ENCODE data around the gene SH2D3A.

SH2D3A gene

GRCh38 chr19:6728346-6728745, 38.9 kb downstream of the SH2D3A start:
- TF ChIP-seq PATZ1 (tag by site-specific recombination; IDR thresholded peaks at IDR 0.05) (no peak), ZSCAN16 (tag by site-specific recombination; IDR thresholded peaks at IDR 0.05) (no peak), ZNF548 (tag by site-specific recombination; IDR thresholded peaks at IDR 0.05) (no peak), ZNF311 (tag by site-specific recombination; IDR thresholded peaks at IDR 0.05; ENCODE audit: borderline replicate concordance) (no peak), ZNF2 (tag by site-specific recombination; IDR thresholded peaks at IDR 0.05) (no peak), ZFP3 (tag by site-specific recombination; IDR thresholded peaks at IDR 0.05; ENCODE audit: low read depth) (no peak), ZNF148 (tag by site-specific recombination; IDR thresholded peaks at IDR 0.05; ENCODE audit: borderline replicate concordance) (no peak), ZNF639 (tag by site-specific recombination; IDR thresholded peaks at IDR 0.05) (no peak), TCF7L2 (IDR thresholded peaks at IDR 0.05; ENCODE audit: borderline replicate concordance, low read depth, low read length) (no peak), ZNF121 (tag by site-specific recombination; IDR thresholded peaks at IDR 0.05) (no peak), BCL11B (tag by site-specific recombination; IDR thresholded peaks at IDR 0.05; ENCODE audit: low read depth) (no peak), ZNF114 (tag by site-specific recombination; IDR thresholded peaks at IDR 0.05) (no peak), RBAK (tag by site-specific recombination; IDR thresholded peaks at IDR 0.05) (no peak)
- Histone ChIP-seq H3K4me1 (ENCODE audit: control insufficient read depth, insufficient read depth, low read length) (no peaks in the 10 kb centered on the region), H3K36me3 (ENCODE audit: control insufficient read depth in 2 of 2, insufficient read depth in 1 of 2, low read length in 2 of 2) (peaks cover 0 to 17% of the 10 kb centered on the region in 2 experiments; a peak in 2 of 3 replicates), H3K27ac (ENCODE audit: extremely low read depth, low read depth, low read length) (no peak overlapping the region), H3K4me3 (ENCODE audit: low read depth, low read length) (no peak overlapping the region), H3K9me3 (ENCODE audit: control insufficient read depth, insufficient read depth, low read depth, low read length) (no peaks in the 10 kb centered on the region)
- ChIA-PET CTCF (interaction anchor here (0.7 to 1.8 kb wide), 3 partner anchors 108 to 209 kb away, joined by 3 to 4 read pairs (median 4); no protein-coding TSS in a partner anchor), POLR2A (interaction anchor here (0.7 kb wide), 1 partner anchor 18 kb away, joined by 3 read pairs; no protein-coding TSS in a partner anchor)

GRCh38 chr19:6725513-6726231, 41.6 kb downstream of the SH2D3A start:
- Histone ChIP-seq H3K9me3 (ENCODE audit: control insufficient read depth, insufficient read depth, low read depth, low read length) (no peaks in the 10 kb centered on the region), H3K4me3 (ENCODE audit: low read depth, low read length) (no peak overlapping the region), H3K36me3 (ENCODE audit: control insufficient read depth in 2 of 2, insufficient read depth in 1 of 2, low read length in 2 of 2) (no peaks in the 10 kb centered on the region; a peak in 1 of 3 replicates), H3K27ac (ENCODE audit: extremely low read depth, low read depth, low read length) (no peak overlapping the region), H3K4me1 (ENCODE audit: control insufficient read depth, insufficient read depth, low read length) (no peaks in the 10 kb centered on the region)
- no peak for TF ChIP-seq ZNF350 (tag by site-specific recombination; IDR thresholded peaks at IDR 0.05)
- TF ChIP-seq ZNF544 (tag by site-specific recombination; IDR thresholded peaks at IDR 0.05): no peak
- TF ChIP-seq ZNF785 (tag by site-specific recombination; IDR thresholded peaks at IDR 0.05): no peak
- TF ChIP-seq KLF8 (tag by site-specific recombination; IDR thresholded peaks at IDR 0.05): no peak
- TF ChIP-seq ZFP37 (tag by site-specific recombination; IDR thresholded peaks at IDR 0.05): no peak
- no peak for TF ChIP-seq ZBTB10 (tag by site-specific recombination; IDR thresholded peaks at IDR 0.05)
- TF ChIP-seq ZNF324 (tag by site-specific recombination; IDR thresholded peaks at IDR 0.05): no peak
- CTCF ChIA-PET: interaction anchor here (1.1 to 1.7 kb wide), 2 partner anchors 11 to 138 kb away, joined by 3 to 6 read pairs; no protein-coding TSS in a partner anchor
- POLR2A ChIA-PET: no interaction called here

Measured in HEK293 (cell line).